HL-60 (cell line): Measurements from ENCODE around the gene LDB2.

ENCODE experiments used
- DNase-seq, 2 experiments: peaks; one replicate each; pipeline ENCODE4 v3.0.0-alpha.2; 2010 to 2020; ENCODE audit warnings: low read depth in 1 of 2, low spot score in 1 of 2
- H3K27ac ChIP-seq: fragments of 250-450 bp; sonication (Bioruptor Pico); replicated peaks from 2 replicates; pipeline ENCODE4 v1.5.1; 2020; ENCODE audit warnings: mild to moderate bottlenecking, moderate library complexity
- H3K27me3 ChIP-seq: fragments of 250-450 bp; sonication (Bioruptor Pico); 2 replicates; pipeline ENCODE4 v1.5.1; 2021; ENCODE audit warnings: mild to moderate bottlenecking, moderate library complexity; ENCODE audit not compliant: insufficient read depth, poor library complexity, severe bottlenecking
- H3K4me3 ChIP-seq: replicated peaks from 2 replicates; pipeline ENCODE4 v1.5.1; 2011; ENCODE audit warnings: mild to moderate bottlenecking, control low read depth, low read length; ENCODE audit not compliant: insufficient read depth
- GABPA ChIP-seq: IDR thresholded peaks from 2 replicates; pipeline ENCODE4 v1.6.1; 2012; ENCODE audit warnings: low read depth
- POLR2AphosphoS5 ChIP-seq: IDR thresholded peaks from 2 replicates; pipeline ENCODE4 v1.6.1; 2012; ENCODE audit warnings: low read depth
- SPI1 ChIP-seq: IDR thresholded peaks from 2 replicates; pipeline ENCODE4 v1.6.1; 2012; ENCODE audit warnings: low read depth, mild to moderate bottlenecking, borderline replicate concordance
- TF ChIP-seq, protein P1 (sequence below): IDR thresholded peaks from 2 replicates; pipeline ENCODE4 v1.6.1; 2012; ENCODE audit warnings: low read depth; ENCODE audit not compliant: insufficient replicate concordance
- TF ChIP-seq, protein P2 (sequence below): IDR thresholded peaks from one replicate; pipeline ENCODE4 v1.5.1; 2011; ENCODE audit warnings: low read length, control low read depth, inconsistent platforms; ENCODE audit not compliant: insufficient read depth

LDB2 gene

DNA sequence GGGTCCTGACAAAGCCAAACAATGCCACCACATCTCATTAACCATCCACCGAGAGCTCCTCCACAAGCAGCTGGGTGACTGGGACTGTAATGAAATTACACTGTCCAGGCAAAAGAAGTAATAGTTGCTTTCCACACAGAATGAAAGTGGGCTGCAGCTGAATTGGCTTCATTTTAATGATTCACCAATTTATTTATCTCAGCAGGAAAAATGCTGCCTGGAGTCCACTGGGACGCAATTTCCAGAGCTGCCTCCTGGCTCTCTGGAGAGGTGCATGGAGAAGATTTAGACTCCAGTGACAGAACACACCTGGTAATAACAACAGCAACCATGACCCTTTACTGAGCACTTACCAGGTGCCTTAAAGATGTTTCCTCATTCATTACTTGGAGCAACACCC lies 226.7 kb downstream of the LDB2 start:
- Histone ChIP-seq H3K27ac (no peak overlapping the region), H3K27me3 (no peaks in the 10 kb centered on the region), H3K4me3 (no peak overlapping the region)
- DNase-seq, result no peak
- TF ChIP-seq POLR2AphosphoS5, result no peak
- TF ChIP-seq GABPA, result no peak
- TF ChIP-seq, protein P1, sequence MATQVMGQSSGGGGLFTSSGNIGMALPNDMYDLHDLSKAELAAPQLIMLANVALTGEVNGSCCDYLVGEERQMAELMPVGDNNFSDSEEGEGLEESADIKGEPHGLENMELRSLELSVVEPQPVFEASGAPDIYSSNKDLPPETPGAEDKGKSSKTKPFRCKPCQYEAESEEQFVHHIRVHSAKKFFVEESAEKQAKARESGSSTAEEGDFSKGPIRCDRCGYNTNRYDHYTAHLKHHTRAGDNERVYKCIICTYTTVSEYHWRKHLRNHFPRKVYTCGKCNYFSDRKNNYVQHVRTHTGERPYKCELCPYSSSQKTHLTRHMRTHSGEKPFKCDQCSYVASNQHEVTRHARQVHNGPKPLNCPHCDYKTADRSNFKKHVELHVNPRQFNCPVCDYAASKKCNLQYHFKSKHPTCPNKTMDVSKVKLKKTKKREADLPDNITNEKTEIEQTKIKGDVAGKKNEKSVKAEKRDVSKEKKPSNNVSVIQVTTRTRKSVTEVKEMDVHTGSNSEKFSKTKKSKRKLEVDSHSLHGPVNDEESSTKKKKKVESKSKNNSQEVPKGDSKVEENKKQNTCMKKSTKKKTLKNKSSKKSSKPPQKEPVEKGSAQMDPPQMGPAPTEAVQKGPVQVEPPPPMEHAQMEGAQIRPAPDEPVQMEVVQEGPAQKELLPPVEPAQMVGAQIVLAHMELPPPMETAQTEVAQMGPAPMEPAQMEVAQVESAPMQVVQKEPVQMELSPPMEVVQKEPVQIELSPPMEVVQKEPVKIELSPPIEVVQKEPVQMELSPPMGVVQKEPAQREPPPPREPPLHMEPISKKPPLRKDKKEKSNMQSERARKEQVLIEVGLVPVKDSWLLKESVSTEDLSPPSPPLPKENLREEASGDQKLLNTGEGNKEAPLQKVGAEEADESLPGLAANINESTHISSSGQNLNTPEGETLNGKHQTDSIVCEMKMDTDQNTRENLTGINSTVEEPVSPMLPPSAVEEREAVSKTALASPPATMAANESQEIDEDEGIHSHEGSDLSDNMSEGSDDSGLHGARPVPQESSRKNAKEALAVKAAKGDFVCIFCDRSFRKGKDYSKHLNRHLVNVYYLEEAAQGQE, result no peak
- TF ChIP-seq, protein P2, sequence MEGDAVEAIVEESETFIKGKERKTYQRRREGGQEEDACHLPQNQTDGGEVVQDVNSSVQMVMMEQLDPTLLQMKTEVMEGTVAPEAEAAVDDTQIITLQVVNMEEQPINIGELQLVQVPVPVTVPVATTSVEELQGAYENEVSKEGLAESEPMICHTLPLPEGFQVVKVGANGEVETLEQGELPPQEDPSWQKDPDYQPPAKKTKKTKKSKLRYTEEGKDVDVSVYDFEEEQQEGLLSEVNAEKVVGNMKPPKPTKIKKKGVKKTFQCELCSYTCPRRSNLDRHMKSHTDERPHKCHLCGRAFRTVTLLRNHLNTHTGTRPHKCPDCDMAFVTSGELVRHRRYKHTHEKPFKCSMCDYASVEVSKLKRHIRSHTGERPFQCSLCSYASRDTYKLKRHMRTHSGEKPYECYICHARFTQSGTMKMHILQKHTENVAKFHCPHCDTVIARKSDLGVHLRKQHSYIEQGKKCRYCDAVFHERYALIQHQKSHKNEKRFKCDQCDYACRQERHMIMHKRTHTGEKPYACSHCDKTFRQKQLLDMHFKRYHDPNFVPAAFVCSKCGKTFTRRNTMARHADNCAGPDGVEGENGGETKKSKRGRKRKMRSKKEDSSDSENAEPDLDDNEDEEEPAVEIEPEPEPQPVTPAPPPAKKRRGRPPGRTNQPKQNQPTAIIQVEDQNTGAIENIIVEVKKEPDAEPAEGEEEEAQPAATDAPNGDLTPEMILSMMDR, result no peak
- no peak for TF ChIP-seq SPI1

DNA sequence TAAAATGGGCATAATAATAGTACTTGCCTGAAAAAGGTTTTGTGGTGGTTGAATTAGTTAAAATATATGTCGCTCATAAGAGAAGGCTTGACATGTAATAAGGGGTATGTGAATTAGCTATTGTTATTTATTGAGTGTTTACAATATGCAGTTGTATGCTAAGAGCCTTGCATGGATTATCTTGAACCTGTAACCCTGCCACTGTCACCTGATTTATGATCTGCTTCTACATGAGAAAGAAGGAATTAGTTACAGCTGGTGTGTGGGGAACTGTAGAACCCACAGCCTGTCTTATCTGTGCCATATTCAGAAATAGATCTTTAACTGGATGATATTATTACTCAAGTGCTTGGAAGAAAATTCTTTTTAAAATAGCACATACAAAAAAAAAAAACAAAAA lies 227.7 kb downstream of the LDB2 start:
- Histone ChIP-seq H3K4me3 (no peak overlapping the region), H3K27ac (no peak overlapping the region), H3K27me3 (no peaks in the 10 kb centered on the region)
- no peak for TF ChIP-seq GABPA
- TF ChIP-seq, protein P1, result no peak
- no peak for DNase-seq

DNA sequence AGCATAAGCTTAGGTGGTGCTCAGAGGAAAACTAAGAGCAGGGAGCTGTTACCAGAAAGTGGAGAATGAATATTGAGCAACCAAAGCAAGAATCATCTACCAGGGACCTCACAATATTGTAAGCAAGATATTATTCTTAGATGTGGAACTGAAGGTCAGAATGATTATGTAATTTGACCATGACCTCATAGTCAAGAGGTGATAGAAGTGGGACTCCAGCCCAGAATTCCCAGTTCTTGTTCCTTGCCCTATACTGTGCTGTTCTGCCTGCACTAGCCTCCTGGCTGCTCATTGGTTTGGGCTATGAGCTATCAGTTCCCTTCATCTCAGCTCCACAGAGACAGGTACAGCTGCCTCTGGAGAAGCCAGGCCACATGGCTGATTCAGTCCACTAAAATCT lies 229.4 kb downstream of the LDB2 start:
- no peak overlapping the region for H3K4me3 ChIP-seq
- no peak for DNase-seq
- H3K27ac ChIP-seq, result no peak overlapping the region
- TF ChIP-seq SPI1, result no peak
- TF ChIP-seq, protein P2, result no peak
- TF ChIP-seq POLR2AphosphoS5, result no peak
- no peak for TF ChIP-seq GABPA
- TF ChIP-seq, protein P1, result no peak
- no peaks in the 10 kb centered on the region for H3K27me3 ChIP-seq

DNA sequence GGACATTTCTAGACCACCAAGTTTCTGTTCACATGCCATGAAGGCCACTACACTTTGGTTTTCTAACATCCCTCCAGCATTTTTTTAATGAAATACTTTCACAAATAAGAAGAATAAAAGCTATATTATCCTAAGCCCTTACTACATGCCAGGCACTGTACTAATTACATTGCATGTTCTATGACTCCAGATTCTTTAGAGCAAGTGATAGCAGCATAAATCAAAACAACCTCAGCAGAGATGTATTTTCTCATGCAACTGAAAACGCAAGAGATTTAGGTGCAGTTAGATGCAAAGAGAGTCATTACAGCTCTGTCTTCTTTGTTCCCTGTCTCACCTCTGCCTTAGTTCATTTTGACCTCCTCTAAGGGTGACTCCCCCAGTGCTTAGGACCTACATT lies 230.0 kb downstream of the LDB2 start:
- no peak overlapping the region for H3K4me3 ChIP-seq
- no peak for DNase-seq
- TF ChIP-seq, protein P2, result no peak
- TF ChIP-seq POLR2AphosphoS5 (no peak), SPI1 (no peak), GABPA (no peak)
- TF ChIP-seq, protein P1, result no peak
- H3K27ac ChIP-seq, result no peak overlapping the region
- no peaks in the 10 kb centered on the region for H3K27me3 ChIP-seq
